ENCODE results near the gene SSX4B.
"Not testable (repeated sequence)": the region's sequence is repeated elsewhere in the genome, so short reads cannot be mapped to it uniquely, and the experiment has no call there.

DNA sequence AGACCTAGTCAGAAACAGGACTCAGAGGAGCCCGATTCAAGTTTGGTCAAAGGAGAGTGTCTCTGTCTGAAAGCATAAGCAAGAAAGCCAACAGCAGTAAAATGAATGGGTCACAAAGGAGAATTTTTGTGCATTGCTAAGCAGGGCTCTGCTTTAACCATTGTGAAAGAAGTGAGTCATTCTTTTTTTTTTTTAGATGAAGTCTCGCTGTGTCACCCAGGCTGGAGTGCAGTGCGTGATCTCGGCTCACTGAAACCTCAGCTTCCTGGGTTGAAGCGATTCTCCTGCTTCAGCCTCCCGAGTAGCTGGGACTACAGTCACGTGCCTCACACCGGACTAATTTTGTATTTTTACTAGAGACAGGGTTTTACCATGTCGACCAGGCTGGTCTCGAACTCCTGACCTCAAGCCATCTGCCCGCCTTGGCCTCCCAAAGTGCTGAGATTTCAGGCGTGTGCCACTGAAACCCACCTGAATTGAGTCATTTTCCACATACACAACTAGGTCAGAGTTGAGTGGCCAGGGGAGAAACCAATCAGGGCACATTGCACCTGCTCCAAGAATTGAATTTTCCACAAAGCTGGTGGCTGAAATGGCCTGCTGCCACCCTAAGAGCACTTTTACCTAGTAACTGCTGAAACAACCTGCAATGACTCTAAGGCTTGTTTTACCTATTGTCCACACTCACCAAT is 43.9 kb downstream of the SSX4B start:
- not testable (repeated sequence) for TF ChIP-seq ZFP36 (IDR thresholded peaks at IDR 0.05; ENCODE audit: borderline replicate concordance, partially characterized antibody)
- TF ChIP-seq, protein P1, sequence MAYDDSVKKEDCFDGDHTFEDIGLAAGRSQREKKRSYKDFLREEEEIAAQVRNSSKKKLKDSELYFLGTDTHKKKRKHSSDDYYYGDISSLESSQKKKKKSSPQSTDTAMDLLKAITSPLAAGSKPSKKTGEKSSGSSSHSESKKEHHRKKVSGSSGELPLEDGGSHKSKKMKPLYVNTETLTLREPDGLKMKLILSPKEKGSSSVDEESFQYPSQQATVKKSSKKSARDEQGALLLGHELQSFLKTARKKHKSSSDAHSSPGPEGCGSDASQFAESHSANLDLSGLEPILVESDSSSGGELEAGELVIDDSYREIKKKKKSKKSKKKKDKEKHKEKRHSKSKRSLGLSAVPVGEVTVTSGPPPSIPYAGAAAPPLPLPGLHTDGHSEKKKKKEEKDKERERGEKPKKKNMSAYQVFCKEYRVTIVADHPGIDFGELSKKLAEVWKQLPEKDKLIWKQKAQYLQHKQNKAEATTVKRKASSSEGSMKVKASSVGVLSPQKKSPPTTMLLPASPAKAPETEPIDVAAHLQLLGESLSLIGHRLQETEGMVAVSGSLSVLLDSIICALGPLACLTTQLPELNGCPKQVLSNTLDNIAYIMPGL (CRISPR knock-in tag; IDR thresholded peaks at IDR 0.05; ENCODE audit: borderline replicate concordance) = not testable (repeated sequence)

Measured in A549 (cell line).